GM10248 (cell line): Measurements from ENCODE around the gene OR10C1.

ENCODE experiments used
- CTCF ChIA-PET: fragments of 300-600 bp; sonication (Branson Sonifier 250); formaldehyde crosslinking; extraction: SDS; loops from one replicate; lab custom pipeline; 2021; ENCODE audit warnings: antibody characterized with exemption; lab: Yijun Ruan, JAX
- POLR2A ChIA-PET: fragments of 350-650 bp; sonication (Branson Sonifier 250); formaldehyde crosslinking; extraction: SDS; loops from one replicate; lab custom pipeline; 2020; ENCODE audit warnings: antibody characterized with exemption; lab: Yijun Ruan, JAX
- DNase-seq: peaks from one replicate; pipeline ENCODE4 v3.0.0; 2012; ENCODE audit errors: extremely low spot score
- CTCF ChIP-seq: IDR thresholded peaks from 2 replicates; pipeline ENCODE4 v1.5.1; 2012; ENCODE audit warnings: mild to moderate bottlenecking, low read depth; ENCODE audit errors: extremely low read depth, missing control alignments, control extremely low read depth

The OR10C1 gene

GRCh38 chr6:29490055-29490454, 50.9 kb downstream of the OR10C1 start:
- POLR2A ChIA-PET: no interaction called here
- DNase-seq: no peak
- TF ChIP-seq CTCF: no peak
- CTCF ChIA-PET: interaction anchor here (1.5 kb wide), 1 partner anchor 19 kb away, joined by 3 read pairs; no protein-coding TSS in a partner anchor

GRCh38 chr6:29490552-29490951, 51.4 kb downstream of the OR10C1 start:
- ChIA-PET CTCF (interaction anchor here (1.5 to 1.7 kb wide), 2 partner anchors 13 to 18 kb away, joined by 3 to 6 read pairs; no protein-coding TSS in a partner anchor), POLR2A (no interaction called here)
- no peak for DNase-seq
- TF ChIP-seq CTCF: no peak
